Uterus (tissue), 2 donors: ENCODE results near the gene SYCE3.

Experiments used
- POLR2A ChIP-seq, 2 donors: fragments of 450-650 bp; IDR thresholded peaks; one replicate each; pipeline ENCODE4 v1.6.1; 2016; ENCODE audit warnings: antibody characterized with exemption in 2 of 2, mild to moderate bottlenecking in 1 of 2, moderate library complexity in 1 of 2
- TF ChIP-seq, protein P1 (sequence below), 4 experiments: fragments of 200-600 bp in 2 of 4; fragments of 450-650 bp in 2 of 4; sonication (generic) in 2 of 4; IDR thresholded peaks; one replicate each; pipeline ENCODE4 v1.5.1; 2016 to 2019; ENCODE audit warnings: antibody characterized with exemption in 4 of 4, mild to moderate bottlenecking in 2 of 4, moderate library complexity in 1 of 4

DNA sequence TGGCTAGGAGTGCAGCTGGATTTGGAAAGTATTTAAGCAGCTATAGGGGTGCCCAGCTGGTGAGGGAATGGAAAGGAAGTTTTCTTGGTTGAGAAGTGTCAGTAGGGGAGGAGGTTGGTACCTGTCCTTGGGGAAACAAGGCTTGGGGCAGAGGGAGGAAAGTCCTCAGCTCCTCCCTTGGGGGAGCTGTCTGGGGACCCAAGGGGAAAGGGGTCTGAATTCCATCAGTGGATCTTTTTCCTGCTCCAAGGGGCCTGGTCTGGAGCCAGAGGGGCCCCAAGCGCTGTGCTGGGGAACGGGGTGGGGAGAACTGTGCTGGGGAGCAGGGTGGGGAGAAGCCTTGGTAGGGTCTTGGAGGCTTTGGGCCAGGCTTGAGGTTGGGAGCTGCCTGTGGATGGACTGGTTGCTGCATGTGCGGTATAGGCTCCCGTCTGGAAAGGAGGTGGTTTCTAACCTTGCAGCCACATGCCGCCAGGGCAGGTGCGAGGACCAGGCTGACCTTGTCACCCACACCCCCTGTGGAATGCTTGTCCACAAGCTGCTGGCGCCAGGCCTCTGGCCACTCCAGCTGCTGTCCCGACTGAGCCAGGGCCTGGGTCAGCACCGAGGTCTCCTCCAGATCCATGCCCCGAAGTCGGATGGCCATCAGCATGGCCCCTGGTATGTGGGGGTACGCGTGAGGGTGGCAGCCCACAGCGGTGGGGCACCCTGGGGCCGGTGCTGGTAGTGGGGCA is 33.9 kb downstream of the SYCE3 start:
- no peak for TF ChIP-seq POLR2A (IDR thresholded peaks at IDR 0.05)
- TF ChIP-seq, protein P1, sequence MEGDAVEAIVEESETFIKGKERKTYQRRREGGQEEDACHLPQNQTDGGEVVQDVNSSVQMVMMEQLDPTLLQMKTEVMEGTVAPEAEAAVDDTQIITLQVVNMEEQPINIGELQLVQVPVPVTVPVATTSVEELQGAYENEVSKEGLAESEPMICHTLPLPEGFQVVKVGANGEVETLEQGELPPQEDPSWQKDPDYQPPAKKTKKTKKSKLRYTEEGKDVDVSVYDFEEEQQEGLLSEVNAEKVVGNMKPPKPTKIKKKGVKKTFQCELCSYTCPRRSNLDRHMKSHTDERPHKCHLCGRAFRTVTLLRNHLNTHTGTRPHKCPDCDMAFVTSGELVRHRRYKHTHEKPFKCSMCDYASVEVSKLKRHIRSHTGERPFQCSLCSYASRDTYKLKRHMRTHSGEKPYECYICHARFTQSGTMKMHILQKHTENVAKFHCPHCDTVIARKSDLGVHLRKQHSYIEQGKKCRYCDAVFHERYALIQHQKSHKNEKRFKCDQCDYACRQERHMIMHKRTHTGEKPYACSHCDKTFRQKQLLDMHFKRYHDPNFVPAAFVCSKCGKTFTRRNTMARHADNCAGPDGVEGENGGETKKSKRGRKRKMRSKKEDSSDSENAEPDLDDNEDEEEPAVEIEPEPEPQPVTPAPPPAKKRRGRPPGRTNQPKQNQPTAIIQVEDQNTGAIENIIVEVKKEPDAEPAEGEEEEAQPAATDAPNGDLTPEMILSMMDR (IDR thresholded peaks at IDR 0.05): no peak
